Neuronal stem cell (in vitro differentiated cells): ENCODE results near the gene RFC3.

Source experiments
- DNase-seq: peaks from one replicate; pipeline ENCODE4 v3.0.0-alpha.2; 2013; ENCODE audit warnings: low spot score
- H2AFZ ChIP-seq: one replicate; pipeline ENCODE4 v1.6.1; 2013; ENCODE audit warnings: mild to moderate bottlenecking, low read length, inconsistent platforms
- H2AK5ac ChIP-seq: 2 replicates; pipeline ENCODE4 v1.6.1; 2013; ENCODE audit warnings: low read depth, mild to moderate bottlenecking, inconsistent platforms, low read length, moderate library complexity, mixed read lengths
- H2BK120ac ChIP-seq: 2 replicates; pipeline ENCODE4 v1.6.1; 2013; ENCODE audit warnings: low read depth, mild to moderate bottlenecking, inconsistent platforms, low read length, moderate library complexity, mixed read lengths
- H2BK12ac ChIP-seq: one replicate; pipeline ENCODE4 v1.6.1; 2013; ENCODE audit warnings: low read length, inconsistent platforms
- H2BK15ac ChIP-seq: 2 replicates; pipeline ENCODE4 v1.6.1; 2013; ENCODE audit warnings: mild to moderate bottlenecking, low read length, inconsistent platforms, mixed read lengths
- H2BK5ac ChIP-seq: one replicate; pipeline ENCODE4 v1.6.1; 2013; ENCODE audit warnings: inconsistent platforms, mild to moderate bottlenecking, low read length, moderate library complexity
- H3K14ac ChIP-seq: one replicate; pipeline ENCODE4 v1.6.1; 2013; ENCODE audit warnings: low read length, inconsistent platforms
- H3K18ac ChIP-seq: 2 replicates; pipeline ENCODE4 v1.6.1; 2013; ENCODE audit warnings: low read length, inconsistent platforms
- H3K23ac ChIP-seq: 2 replicates; pipeline ENCODE4 v1.6.1; 2013; ENCODE audit warnings: low read depth, mild to moderate bottlenecking, mixed read lengths, low read length, inconsistent platforms; ENCODE audit not compliant: poor library complexity
- H3K27ac ChIP-seq: replicated peaks from 3 replicates; pipeline ENCODE4 v1.5.1; 2013; ENCODE audit warnings: low read length, inconsistent platforms
- H3K27me3 ChIP-seq, 3 experiments: 2 replicates each; pipeline ENCODE4 v1.6.1; 2013; ENCODE audit warnings: low read length in 3 of 3, mild to moderate bottlenecking in 2 of 3, inconsistent platforms in 1 of 3, low read depth in 1 of 3, mixed read lengths in 1 of 3, moderate library complexity in 1 of 3; ENCODE audit not compliant: control insufficient read depth in 3 of 3, insufficient read depth in 3 of 3
- H3K36me3 ChIP-seq, 2 donors: replicated peaks in 1 of 2; 2 replicates each; pipeline ENCODE4 v1.6.1; 2013; ENCODE audit warnings: low read length in 2 of 2; ENCODE audit not compliant: control insufficient read depth in 2 of 2, insufficient read depth in 2 of 2
- H3K4ac ChIP-seq: 2 replicates; pipeline ENCODE4 v1.6.1; 2013; ENCODE audit warnings: inconsistent platforms, mild to moderate bottlenecking, low read length, moderate library complexity
- H3K4me1 ChIP-seq, 2 donors: 1 replicate in 1 of 2; 2 replicates in 1 of 2; pipeline ENCODE4 v1.6.1; 2013; ENCODE audit warnings: low read length in 2 of 2, low read depth in 1 of 2; ENCODE audit not compliant: control insufficient read depth in 2 of 2, insufficient read depth in 1 of 2
- H3K4me2 ChIP-seq: one replicate; pipeline ENCODE4 v1.6.1; 2013; ENCODE audit warnings: mild to moderate bottlenecking, low read length, inconsistent platforms; ENCODE audit not compliant: insufficient read depth, poor library complexity, severe bottlenecking
- H3K4me3 ChIP-seq, 2 donors: 2 replicates each; pipeline ENCODE4 v1.5.1; 2013; ENCODE audit warnings: low read length in 2 of 2, mild to moderate bottlenecking in 2 of 2, inconsistent platforms in 1 of 2, moderate library complexity in 1 of 2
- H3K79me1 ChIP-seq: one replicate; pipeline ENCODE4 v1.6.1; 2013; ENCODE audit warnings: low read depth, mild to moderate bottlenecking, inconsistent platforms, low read length, moderate library complexity
- H3K9ac ChIP-seq: one replicate; pipeline ENCODE4 v1.6.1; 2013; ENCODE audit warnings: mild to moderate bottlenecking, low read depth, low read length, inconsistent platforms; ENCODE audit not compliant: poor library complexity
- H3K9me3 ChIP-seq, 2 donors: replicated peaks in 1 of 2; 2 replicates each; pipeline versions ENCODE3 to v1.6.1; 2013; ENCODE audit warnings: low read length in 2 of 2, mild to moderate bottlenecking in 2 of 2, inconsistent platforms in 1 of 2, low read depth in 1 of 2, mixed read lengths in 1 of 2, moderate library complexity in 1 of 2; ENCODE audit not compliant: control insufficient read depth in 2 of 2, insufficient read depth in 1 of 2
- H4K8ac ChIP-seq: one replicate; pipeline ENCODE4 v1.6.1; 2013; ENCODE audit warnings: low read depth, mild to moderate bottlenecking, inconsistent platforms, low read length, moderate library complexity
- H4K91ac ChIP-seq: one replicate; pipeline ENCODE4 v1.6.1; 2013; ENCODE audit warnings: low read length, low read depth, mild to moderate bottlenecking, inconsistent platforms; ENCODE audit not compliant: poor library complexity
- WGBS, 2 donors: extraction: QIAGEN DNeasy Blood & Tissue Kit; methylation state at CpG; one replicate each; pipeline ENCODE4 v1.1.7; 2013; ENCODE audit warnings: missing lambda C conversion rate in 2 of 2, mixed read lengths in 1 of 2; ENCODE audit not compliant: insufficient read length in 2 of 2, insufficient replicate concordance in 1 of 2; ENCODE audit errors: extremely low coverage in 2 of 2; 5-methylcytosine and 5-hydroxymethylcytosine counted together

The RFC3 gene

DNA sequence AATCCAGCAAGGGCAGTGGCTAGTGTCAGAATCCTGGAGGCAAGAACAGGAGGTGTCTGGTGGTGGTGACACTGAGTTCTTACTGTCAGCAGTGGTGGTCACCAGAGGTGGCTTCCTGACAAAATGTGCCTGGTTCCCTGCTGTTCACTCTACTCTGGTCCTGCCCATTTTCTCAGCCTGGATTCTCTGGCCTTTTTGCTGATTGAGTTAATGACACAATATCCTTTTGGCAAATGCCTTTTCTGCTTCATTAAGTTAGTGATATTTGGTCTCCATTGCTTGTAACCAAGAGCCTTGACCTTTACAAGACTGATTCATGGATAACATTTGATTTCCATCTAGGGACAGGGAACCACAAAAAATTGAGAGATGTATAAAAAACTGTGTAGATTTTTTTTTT lies 51.1 kb downstream of the RFC3 start:
- Histone ChIP-seq H3K14ac (no peak overlapping the region), H3K4me1 (peaks cover 0 to 3% of the 10 kb centered on the region in 2 donors), H2BK15ac (no peak overlapping the region), H3K4me2 (no peak overlapping the region), H3K36me3 (peaks cover 7 to 25% of the 10 kb centered on the region in 2 donors), H3K9ac (no peak overlapping the region), H2BK120ac (no peak overlapping the region), H3K4ac (no peak overlapping the region), H3K79me1 (no peaks in the 10 kb centered on the region), H3K27me3 (no peaks in the 10 kb centered on the region), H2BK12ac (no peak overlapping the region), H3K4me3 (no peak overlapping the region), H3K23ac (no peak overlapping the region), H2BK5ac (no peak overlapping the region), H4K8ac (no peak overlapping the region), H3K27ac (no peak overlapping the region), H2AFZ (no peak overlapping the region), H4K91ac (no peak overlapping the region), H3K9me3 (peaks cover 0 to 10% of the 10 kb centered on the region in 2 donors), H3K18ac (no peak overlapping the region), H2AK5ac (no peak overlapping the region)
- no peak for DNase-seq

DNA sequence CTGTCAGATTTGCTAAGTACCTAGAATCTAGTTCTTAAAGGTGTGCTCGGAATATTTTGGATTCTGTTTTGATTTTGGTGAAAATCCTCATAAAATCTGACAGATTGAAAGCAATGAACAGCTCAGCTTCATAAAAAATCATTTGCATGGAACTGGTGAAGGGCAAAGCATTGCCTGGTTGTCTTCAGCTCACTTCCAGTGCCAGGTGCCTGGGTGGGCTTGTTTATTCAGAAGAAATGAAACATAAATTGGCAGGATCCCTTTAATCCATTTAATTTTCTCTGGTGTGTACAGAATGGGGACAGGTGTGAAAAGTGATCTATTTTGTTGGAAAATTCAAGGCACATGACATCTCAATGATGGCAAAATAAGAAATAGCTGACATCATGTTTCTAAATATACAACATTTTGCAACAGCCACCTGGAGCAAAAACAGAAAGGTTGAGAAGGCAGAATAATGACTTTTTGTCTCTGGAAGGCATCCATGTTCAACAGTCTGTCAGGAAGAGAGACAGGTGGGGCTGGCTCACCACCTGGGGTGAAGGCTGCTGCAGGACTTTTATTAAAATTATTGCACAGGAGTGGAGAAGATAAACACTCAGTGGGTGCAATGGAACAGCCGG lies 52.2 kb downstream of the RFC3 start:
- Histone ChIP-seq H3K14ac (no peak overlapping the region), H3K36me3 (peaks cover 7 to 25% of the 10 kb centered on the region in 2 donors), H3K9ac (no peak overlapping the region), H2BK12ac (no peak overlapping the region), H3K9me3 (peaks cover 0 to 10% of the 10 kb centered on the region in 2 donors), H4K91ac (no peak overlapping the region), H2AK5ac (no peak overlapping the region), H3K23ac (no peak overlapping the region), H3K27ac (no peak overlapping the region), H3K4me1 (peaks cover 0 to 3% of the 10 kb centered on the region in 2 donors), H3K79me1 (no peaks in the 10 kb centered on the region), H2BK5ac (no peak overlapping the region), H2BK120ac (no peak overlapping the region), H3K4me3 (no peak overlapping the region), H3K18ac (no peak overlapping the region), H2BK15ac (no peak overlapping the region), H4K8ac (no peak overlapping the region), H2AFZ (no peak overlapping the region), H3K4ac (no peak overlapping the region), H3K4me2 (no peak overlapping the region), H3K27me3 (no peaks in the 10 kb centered on the region)
- WGBS, 2 donors: no CpG with 5 or more reads among the region's 2 CpGs
- DNase-seq: no peak

DNA sequence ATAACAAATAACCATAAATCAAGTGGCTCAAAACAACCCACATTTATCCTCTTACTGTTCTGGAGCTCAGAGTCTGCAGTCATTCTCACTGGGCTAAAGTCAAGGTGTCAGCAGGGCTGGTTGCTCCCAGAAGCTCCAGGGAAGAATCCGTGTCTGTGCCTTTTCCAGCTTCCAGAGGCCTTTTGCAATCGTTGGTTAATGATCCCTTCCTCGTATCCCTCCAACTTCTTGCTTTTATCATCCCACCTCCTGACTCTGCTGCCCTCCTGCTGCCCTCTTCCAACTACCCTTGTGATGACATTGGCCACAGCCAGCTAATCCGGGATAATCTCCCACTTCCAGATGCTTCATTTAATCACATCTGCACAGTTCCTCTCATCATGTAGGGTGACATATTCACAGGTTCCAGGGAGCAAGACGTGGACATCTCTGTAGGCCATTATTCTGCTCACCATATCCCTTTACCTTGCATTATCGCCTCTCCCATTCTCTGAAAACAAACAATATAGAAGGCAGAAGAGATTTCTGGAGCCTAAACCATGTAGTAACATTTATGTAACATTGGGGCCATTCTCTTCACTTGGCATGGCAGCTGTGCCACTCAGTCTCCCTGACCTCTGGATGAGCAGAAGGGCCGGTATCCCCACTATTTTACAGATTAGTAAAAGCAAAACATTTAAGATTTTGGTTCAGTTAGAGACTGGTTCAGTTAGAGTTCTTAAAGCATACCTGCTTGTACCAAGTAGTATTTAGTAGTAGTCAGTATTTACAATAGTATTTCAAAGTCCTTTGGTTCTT lies 53.5 kb downstream of the RFC3 start:
- H3K4ac ChIP-seq: no peak overlapping the region
- H3K79me1 ChIP-seq: no peaks in the 10 kb centered on the region
- peaks cover 0 to 10% of the 10 kb centered on the region in 2 donors for H3K9me3 ChIP-seq
- H2BK120ac ChIP-seq: no peak overlapping the region
- H3K4me2 ChIP-seq: no peak overlapping the region
- peaks cover 7 to 25% of the 10 kb centered on the region in 2 donors for H3K36me3 ChIP-seq
- H4K8ac ChIP-seq: no peak overlapping the region
- no peak overlapping the region for H3K27ac ChIP-seq
- H2AFZ ChIP-seq: no peak overlapping the region
- no peak for DNase-seq
- no peak overlapping the region for H3K18ac ChIP-seq
- H3K23ac ChIP-seq: no peak overlapping the region
- no peak overlapping the region for H2BK5ac ChIP-seq
- no peak overlapping the region for H2BK12ac ChIP-seq
- H2BK15ac ChIP-seq: no peak overlapping the region
- no peak overlapping the region for H3K9ac ChIP-seq
- H3K27me3 ChIP-seq: no peaks in the 10 kb centered on the region
- peaks cover 0 to 3% of the 10 kb centered on the region in 2 donors for H3K4me1 ChIP-seq
- no CpG with 5 or more reads among the region's 7 CpGs for WGBS, 2 donors
- no peak overlapping the region for H3K14ac ChIP-seq
- H2AK5ac ChIP-seq: no peak overlapping the region
- H4K91ac ChIP-seq: no peak overlapping the region
- H3K4me3 ChIP-seq: no peak overlapping the region

DNA sequence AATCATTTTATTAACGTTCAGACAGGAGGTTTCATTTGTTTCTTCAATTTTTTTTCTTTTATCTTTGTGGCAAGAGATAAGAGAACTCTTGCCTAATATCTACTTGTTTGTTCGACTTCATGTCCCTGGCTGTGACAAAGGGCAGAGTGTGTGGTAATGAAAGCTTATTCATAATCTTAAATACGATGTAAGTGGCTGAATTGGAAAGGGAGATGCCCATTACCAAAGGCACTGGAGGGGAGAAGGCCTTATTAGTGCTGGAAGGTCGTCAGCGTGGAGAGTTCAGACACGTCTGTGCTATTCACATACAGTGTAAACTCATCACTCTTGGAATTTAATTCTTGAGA lies 54.0 kb downstream of the RFC3 start:
- Histone ChIP-seq H2BK15ac (no peak overlapping the region), H3K4ac (no peak overlapping the region), H2AFZ (no peak overlapping the region), H4K8ac (no peak overlapping the region), H3K79me1 (no peaks in the 10 kb centered on the region), H2AK5ac (no peak overlapping the region), H3K4me3 (no peak overlapping the region), H3K27ac (no peak overlapping the region), H3K27me3 (no peaks in the 10 kb centered on the region), H3K4me1 (peaks cover 0 to 3% of the 10 kb centered on the region in 2 donors), H3K23ac (no peak overlapping the region), H3K14ac (no peak overlapping the region), H4K91ac (no peak overlapping the region), H3K9me3 (peaks cover 0 to 10% of the 10 kb centered on the region in 2 donors), H2BK12ac (no peak overlapping the region), H2BK120ac (no peak overlapping the region), H3K9ac (no peak overlapping the region), H3K4me2 (no peak overlapping the region), H3K18ac (no peak overlapping the region), H2BK5ac (no peak overlapping the region), H3K36me3 (peaks cover 7 to 23% of the 10 kb centered on the region in 2 donors)
- DNase-seq: no peak
- no CpG with 5 or more reads among the region's 6 CpGs for WGBS, 2 donors
